LNCaP clone FGC (cell line): ENCODE data around the gene YEATS4.

Experiments
- DNase-seq: peaks from one replicate; pipeline ENCODE4 v3.0.0-alpha.2; 2011; ENCODE audit warnings: low read depth
- H3K4me3 ChIP-seq: 2 replicates; pipeline ENCODE4 v1.5.1; 2011; ENCODE audit warnings: mild to moderate bottlenecking, low read depth, low read length, control low read depth
- CTCF ChIP-seq: IDR thresholded peaks from 2 replicates; pipeline ENCODE4 v1.5.1; 2012; ENCODE audit warnings: mild to moderate bottlenecking; ENCODE audit not compliant: control insufficient read depth, insufficient read depth; ENCODE audit errors: extremely low read depth

YEATS4 gene

GRCh38 chr12:69417231-69417630 lies 57.7 kb downstream of the YEATS4 start:
- DNase-seq = no peak
- no peak overlapping the region for H3K4me3 ChIP-seq
- TF ChIP-seq CTCF = no peak

- TF ChIP-seq CTCF = no peak
- no peak for DNase-seq
- no peak overlapping the region for H3K4me3 ChIP-seq
Observed at GRCh38 chr12:69417741-69418167, 58.2 kb downstream of the YEATS4 start.

- DNase-seq = no peak
- TF ChIP-seq CTCF = no peak
- no peak overlapping the region for H3K4me3 ChIP-seq
Observed at GRCh38 chr12:69419701-69420100, 60.2 kb downstream of the YEATS4 start.

- DNase-seq = no peak
- no peak overlapping the region for H3K4me3 ChIP-seq
- no peak for TF ChIP-seq CTCF
Observed at GRCh38 chr12:69421548-69421947, 62.0 kb downstream of the YEATS4 start.

- DNase-seq = no peak
- TF ChIP-seq CTCF = no peak
- no peak overlapping the region for H3K4me3 ChIP-seq
Observed at GRCh38 chr12:69423037-69423905, 63.7 kb downstream of the YEATS4 start.

GRCh38 chr12:69425417-69425816 lies 65.9 kb downstream of the YEATS4 start:
- H3K4me3 ChIP-seq = no peak overlapping the region
- DNase-seq = no peak
- TF ChIP-seq CTCF = no peak
